DOHH2 (cell line): Measurements from ENCODE around the gene AFMID.

Experiments
- EZH2phosphoT487 ChIP-seq: fragments of 200-600 bp; sonication (generic); IDR thresholded peaks from 2 replicates; pipeline ENCODE4 v1.6.1; 2017; ENCODE audit warnings: borderline replicate concordance, mild to moderate bottlenecking, antibody characterized with exemption, low read length, moderate library complexity, mixed read lengths
- TF ChIP-seq, protein P1 (sequence below): fragments of 200-600 bp; sonication (generic); IDR thresholded peaks from one replicate; pipeline ENCODE4 v1.5.1; 2014; ENCODE audit warnings: antibody characterized with exemption, mild to moderate bottlenecking, low read depth, low read length; ENCODE audit not compliant: poor library complexity, severe bottlenecking

DNA sequence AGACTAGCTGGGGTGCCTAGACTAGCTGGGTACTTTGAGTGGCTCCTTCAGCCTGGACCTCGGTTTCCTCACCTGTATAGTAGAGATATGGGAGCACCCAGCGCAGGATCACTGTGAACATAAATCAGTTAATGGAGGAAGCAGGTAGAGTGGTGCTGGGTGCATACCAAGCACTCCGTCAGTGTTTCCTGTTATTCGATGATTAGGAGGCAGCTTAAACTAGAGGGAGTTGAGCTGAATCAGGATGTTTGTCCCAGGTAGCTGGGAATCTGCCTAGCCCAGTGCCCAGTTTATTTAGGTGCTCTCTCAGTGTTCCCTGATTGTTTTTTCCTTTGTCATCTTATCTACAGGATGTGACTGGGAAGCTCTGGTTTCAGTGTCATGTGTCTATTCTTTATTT, 35.9 kb downstream of the AFMID start:
- TF ChIP-seq, protein P1, sequence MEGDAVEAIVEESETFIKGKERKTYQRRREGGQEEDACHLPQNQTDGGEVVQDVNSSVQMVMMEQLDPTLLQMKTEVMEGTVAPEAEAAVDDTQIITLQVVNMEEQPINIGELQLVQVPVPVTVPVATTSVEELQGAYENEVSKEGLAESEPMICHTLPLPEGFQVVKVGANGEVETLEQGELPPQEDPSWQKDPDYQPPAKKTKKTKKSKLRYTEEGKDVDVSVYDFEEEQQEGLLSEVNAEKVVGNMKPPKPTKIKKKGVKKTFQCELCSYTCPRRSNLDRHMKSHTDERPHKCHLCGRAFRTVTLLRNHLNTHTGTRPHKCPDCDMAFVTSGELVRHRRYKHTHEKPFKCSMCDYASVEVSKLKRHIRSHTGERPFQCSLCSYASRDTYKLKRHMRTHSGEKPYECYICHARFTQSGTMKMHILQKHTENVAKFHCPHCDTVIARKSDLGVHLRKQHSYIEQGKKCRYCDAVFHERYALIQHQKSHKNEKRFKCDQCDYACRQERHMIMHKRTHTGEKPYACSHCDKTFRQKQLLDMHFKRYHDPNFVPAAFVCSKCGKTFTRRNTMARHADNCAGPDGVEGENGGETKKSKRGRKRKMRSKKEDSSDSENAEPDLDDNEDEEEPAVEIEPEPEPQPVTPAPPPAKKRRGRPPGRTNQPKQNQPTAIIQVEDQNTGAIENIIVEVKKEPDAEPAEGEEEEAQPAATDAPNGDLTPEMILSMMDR, result no peak
- no peak for TF ChIP-seq EZH2phosphoT487
